GM23338 (cell line): ENCODE measurements around the gene COL25A1. TPM values are rescaled to one million over a fixed set of nuclear protein-coding genes. Genes with fewer than 3 reads are reported as not detected.
A peak's percentile ranks its signal among the peaks of the same experiment; 100 is the strongest.

Experiments used
- ATAC-seq: fragments of 200-7000 bp; cut with Tn5 transposase; 3 replicates; pipeline ENCODE4 v1.9.1; 2020
- DNase-seq: peaks from one replicate; pipeline ENCODE4 v3.0.0-alpha.2; 2015; ENCODE audit warnings: low spot score
- H2AFZ ChIP-seq: fragments of 200-600 bp; sonication (generic); 2 replicates; pipeline ENCODE4 v1.8.0; 2016; ENCODE audit warnings: antibody characterized with exemption, mild to moderate bottlenecking, moderate library complexity
- H3F3A ChIP-seq: fragments of 200-600 bp; sonication (generic); replicated peaks from 2 replicates; pipeline ENCODE4 v1.8.0; 2017; ENCODE audit warnings: antibody characterized with exemption, mixed run types, low read depth
- H3K27ac ChIP-seq: fragments of 200-600 bp; sonication (generic); 2 replicates; pipeline ENCODE4 v1.6.1; 2016; ENCODE audit warnings: low read depth
- H3K27me3 ChIP-seq: fragments of 200-600 bp; sonication (generic); 2 replicates; pipeline ENCODE4 v1.8.0; 2016; ENCODE audit warnings: mild to moderate bottlenecking, mixed run types, moderate library complexity; ENCODE audit not compliant: insufficient read depth
- H3K36me3 ChIP-seq: fragments of 200-600 bp; sonication (generic); 2 replicates; pipeline ENCODE4 v1.8.0; 2016; ENCODE audit warnings: mild to moderate bottlenecking; ENCODE audit not compliant: insufficient read depth
- H3K4me1 ChIP-seq: fragments of 200-600 bp; sonication (generic); 2 replicates; pipeline ENCODE4 v1.8.0; 2016; ENCODE audit warnings: mild to moderate bottlenecking, moderate library complexity; ENCODE audit not compliant: insufficient read depth
- H3K4me2 ChIP-seq: fragments of 200-600 bp; sonication (generic); 2 replicates; pipeline ENCODE4 v1.7.1; 2017; ENCODE audit warnings: mixed run types
- H3K4me3 ChIP-seq: fragments of 200-600 bp; sonication (generic); 2 replicates; pipeline ENCODE4 v1.6.1; 2016; ENCODE audit warnings: mixed run types
- H3K79me2 ChIP-seq: fragments of 200-600 bp; sonication (generic); replicated peaks from 2 replicates; pipeline ENCODE4 v1.8.0; 2017; ENCODE audit warnings: mild to moderate bottlenecking; ENCODE audit not compliant: insufficient read depth
- H3K9me2 ChIP-seq: fragments of 200-600 bp; sonication (generic); 2 replicates; pipeline ENCODE4 v1.8.0; 2017; ENCODE audit not compliant: insufficient read depth
- H4K20me1 ChIP-seq: fragments of 200-600 bp; sonication (generic); replicated peaks from 2 replicates; pipeline ENCODE4 v1.8.0; 2017; ENCODE audit warnings: mild to moderate bottlenecking; ENCODE audit not compliant: insufficient read depth
- H3K27ac Mint-ChIP-seq: 2 replicates; pipeline ENCODE4 v1.8.0; 2020; ENCODE audit warnings: inconsistent platforms, mild to moderate bottlenecking, moderate library complexity, mixed read lengths
- H3K27me3 Mint-ChIP-seq: 3 replicates; pipeline ENCODE4 v1.8.0; 2022; ENCODE audit warnings: low read depth, mild to moderate bottlenecking, moderate library complexity, mixed read lengths, inconsistent platforms; ENCODE audit not compliant: insufficient read depth, poor library complexity
- H3K36me3 Mint-ChIP-seq: 3 replicates; pipeline ENCODE4 v1.8.0; 2021; ENCODE audit warnings: low read depth, mild to moderate bottlenecking, inconsistent platforms, moderate library complexity, mixed read lengths
- H3K4me1 Mint-ChIP-seq: 3 replicates; pipeline ENCODE4 v1.8.0; 2020; ENCODE audit warnings: mild to moderate bottlenecking, inconsistent platforms, mixed read lengths
- H3K4me3 Mint-ChIP-seq: 3 replicates; pipeline ENCODE4 v1.8.0; 2021; ENCODE audit warnings: moderate library complexity, mild to moderate bottlenecking, inconsistent platforms, mixed read lengths
- H3K9me3 Mint-ChIP-seq: 3 replicates; pipeline ENCODE4 v1.8.0; 2020; ENCODE audit warnings: moderate library complexity, mild to moderate bottlenecking, inconsistent platforms, mixed read lengths
- CREB1 ChIP-seq: fragments of 250-450 bp; sonication (Bioruptor Pico); IDR thresholded peaks from 2 replicates; pipeline ENCODE4 v1.5.0; 2020; ENCODE audit warnings: low read depth, mild to moderate bottlenecking, moderate library complexity
- ETS1 ChIP-seq: IDR thresholded peaks from 2 replicates; pipeline ENCODE4 v1.6.1; 2016; ENCODE audit warnings: antibody characterized with exemption
- EZH2phosphoT487 ChIP-seq: fragments of 200-600 bp; sonication (generic); IDR thresholded peaks from one replicate; pipeline ENCODE4 v1.8.1; 2018; ENCODE audit warnings: antibody characterized with exemption; ENCODE audit not compliant: unreplicated experiment
- POLR2AphosphoS5 ChIP-seq: IDR thresholded peaks from 2 replicates; pipeline ENCODE4 v1.6.1; 2016; ENCODE audit warnings: antibody characterized with exemption, low read depth
- STAT1 ChIP-seq: IDR thresholded peaks from one replicate; pipeline ENCODE4 v1.6.1; 2016; ENCODE audit warnings: antibody characterized with exemption; ENCODE audit not compliant: unreplicated experiment
- ZNF114 ChIP-seq: fragments of 250-450 bp; sonication (Bioruptor Pico); IDR thresholded peaks from 2 replicates; pipeline ENCODE4 v1.5.0; 2020; ENCODE audit warnings: mild to moderate bottlenecking, moderate library complexity
- long read RNA-seq: library from polyadenylated mRNA; unstranded; transcript quantifications from one replicate; pipeline ENCODE4 v2.0.0, GENCODE V29; 2020; ENCODE audit not compliant: unreplicated experiment
- polyA plus RNA-seq: library from polyadenylated mRNA; unstranded; fragments of >200 nt; fragmentation: Nextera tagmentation; extraction: Ambion mirVana; gene quantifications from 2 replicates; pipeline ENCODE4 v1.2.1, GENCODE V29; 2016
- total RNA-seq: library from RNA; depleted of rRNA; stranded (reverse); fragments of >200 nt; shearing (Covaris generic); gene quantifications from 2 replicates; pipeline ENCODE4 v1.2.3, GENCODE V29; 2014; rRNA removed
- TF ChIP-seq, protein P1 (sequence below): IDR thresholded peaks from one replicate; pipeline ENCODE4 v1.6.1; 2018; ENCODE audit warnings: antibody characterized with exemption; ENCODE audit not compliant: unreplicated experiment
- TF ChIP-seq, protein P2 (sequence below): fragments of 250-450 bp; sonication (Bioruptor Pico); IDR thresholded peaks from 2 replicates; pipeline ENCODE4 v1.5.0; 2020; ENCODE audit warnings: mild to moderate bottlenecking, moderate library complexity

The COL25A1 gene
- total RNA-seq (3.8 and 5.6 TPM in 2 replicates), polyA plus RNA-seq (2.9 and 3.9 TPM in 2 replicates)
- long read RNA-seq, partial matches to known transcripts: 0 of 1 reads
- long read RNA-seq, other reads (novel, unspliced or antisense): 1 of 1 reads

GRCh38 chr4:109302361-109303139 lies at the start of gene COL25A1:
COL25A1 (minus strand) TSS chr4:109302658.
- Mint-ChIP-seq H3K4me3 (peak within 1 kb of the TSS; percentile 79), H3K9me3 (no peaks in the 10 kb centered on the region; the same call in 2 of the 3 replicates), H3K27me3 (peaks cover 19% of the 10 kb centered on the region), H3K36me3 (no peaks in the 10 kb centered on the region), H3K27ac (peak within 1 kb of the TSS; percentile 79; the same call in 1 of the 2 replicates), H3K4me1 (peaks cover 7% of the 10 kb centered on the region; the same call in 2 of the 3 replicates)
- Histone ChIP-seq H3K27ac (peak within 1 kb of the TSS; percentile 72), H3K4me3 (peak within 1 kb of the TSS; percentile 81), H3K4me2 (peak within 1 kb of the TSS; percentile 90), H3K27me3 (peaks cover 32% of the 10 kb centered on the region), H3F3A (0 out of 2 replicates have a peak, but pooled peaks cover 3% of the 10 kb centered on the region), H3K9me2 (peaks cover 3% of the 10 kb centered on the region; the same call in 1 of the 2 replicates), H4K20me1 (no peaks in the 10 kb centered on the region), H3K79me2 (no peaks in the 10 kb centered on the region), H2AFZ (peak within 1 kb of the TSS; percentile 97), H3K4me1 (peaks cover 4% of the 10 kb centered on the region; the same call in 1 of the 2 replicates), H3K36me3 (no peaks in the 10 kb centered on the region)
- DNase-seq (peak; percentile 96), ATAC-seq (peak; percentile 94)
- TF ChIP-seq CREB1 (CRISPR knock-in tag) (no peak), ETS1 (no peak), POLR2AphosphoS5 (peak; percentile 64), EZH2phosphoT487 (no peak)
- TF ChIP-seq, protein P1, sequence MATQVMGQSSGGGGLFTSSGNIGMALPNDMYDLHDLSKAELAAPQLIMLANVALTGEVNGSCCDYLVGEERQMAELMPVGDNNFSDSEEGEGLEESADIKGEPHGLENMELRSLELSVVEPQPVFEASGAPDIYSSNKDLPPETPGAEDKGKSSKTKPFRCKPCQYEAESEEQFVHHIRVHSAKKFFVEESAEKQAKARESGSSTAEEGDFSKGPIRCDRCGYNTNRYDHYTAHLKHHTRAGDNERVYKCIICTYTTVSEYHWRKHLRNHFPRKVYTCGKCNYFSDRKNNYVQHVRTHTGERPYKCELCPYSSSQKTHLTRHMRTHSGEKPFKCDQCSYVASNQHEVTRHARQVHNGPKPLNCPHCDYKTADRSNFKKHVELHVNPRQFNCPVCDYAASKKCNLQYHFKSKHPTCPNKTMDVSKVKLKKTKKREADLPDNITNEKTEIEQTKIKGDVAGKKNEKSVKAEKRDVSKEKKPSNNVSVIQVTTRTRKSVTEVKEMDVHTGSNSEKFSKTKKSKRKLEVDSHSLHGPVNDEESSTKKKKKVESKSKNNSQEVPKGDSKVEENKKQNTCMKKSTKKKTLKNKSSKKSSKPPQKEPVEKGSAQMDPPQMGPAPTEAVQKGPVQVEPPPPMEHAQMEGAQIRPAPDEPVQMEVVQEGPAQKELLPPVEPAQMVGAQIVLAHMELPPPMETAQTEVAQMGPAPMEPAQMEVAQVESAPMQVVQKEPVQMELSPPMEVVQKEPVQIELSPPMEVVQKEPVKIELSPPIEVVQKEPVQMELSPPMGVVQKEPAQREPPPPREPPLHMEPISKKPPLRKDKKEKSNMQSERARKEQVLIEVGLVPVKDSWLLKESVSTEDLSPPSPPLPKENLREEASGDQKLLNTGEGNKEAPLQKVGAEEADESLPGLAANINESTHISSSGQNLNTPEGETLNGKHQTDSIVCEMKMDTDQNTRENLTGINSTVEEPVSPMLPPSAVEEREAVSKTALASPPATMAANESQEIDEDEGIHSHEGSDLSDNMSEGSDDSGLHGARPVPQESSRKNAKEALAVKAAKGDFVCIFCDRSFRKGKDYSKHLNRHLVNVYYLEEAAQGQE: no peak

DNA sequence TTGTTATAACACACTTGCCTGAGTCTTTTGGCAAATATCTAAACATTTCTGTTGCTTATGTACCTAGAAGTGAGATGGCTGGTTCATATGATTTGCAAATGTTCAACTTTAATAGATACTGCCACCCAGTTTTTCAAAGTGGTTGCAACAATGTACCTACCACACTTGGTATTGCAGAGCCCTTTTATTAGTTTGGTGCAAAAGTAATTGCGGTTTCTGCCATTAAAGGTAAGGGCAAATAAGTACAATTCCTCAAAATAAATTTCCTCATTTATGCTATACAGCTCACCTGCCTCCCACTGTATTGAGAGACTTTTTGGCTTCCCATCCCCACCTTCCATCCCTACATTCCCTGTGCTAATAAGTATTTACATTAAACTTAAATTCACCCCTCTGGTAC lies 47.7 kb upstream of the COL25A1 start:
- Histone ChIP-seq H3K36me3 (no peaks in the 10 kb centered on the region), H2AFZ (no peak overlapping the region), H3K4me2 (no peak overlapping the region), H3K79me2 (no peaks in the 10 kb centered on the region), H3K4me1 (no peaks in the 10 kb centered on the region), H3K4me3 (no peak overlapping the region), H3K27me3 (no peaks in the 10 kb centered on the region), H4K20me1 (no peaks in the 10 kb centered on the region), H3F3A (no peaks in the 10 kb centered on the region), H3K27ac (no peak overlapping the region), H3K9me2 (no peaks in the 10 kb centered on the region)
- peaks cover 11% of the 10 kb centered on the region for H3K9me3 Mint-ChIP-seq
- DNase-seq: no peak
- H3K4me3 Mint-ChIP-seq: no peak overlapping the region
- no peak overlapping the region for H3K27ac Mint-ChIP-seq
- no peaks in the 10 kb centered on the region for H3K4me1 Mint-ChIP-seq
- peaks cover 5% of the 10 kb centered on the region for H3K27me3 Mint-ChIP-seq
- no peak for ATAC-seq
- H3K36me3 Mint-ChIP-seq: peaks cover 3% of the 10 kb centered on the region; the same call in 2 of the 3 replicates
- TF ChIP-seq POLR2AphosphoS5 (no peak), STAT1 (no peak), ZNF114 (CRISPR knock-in tag) (no peak), CREB1 (CRISPR knock-in tag) (no peak)
- TF ChIP-seq, protein P2, sequence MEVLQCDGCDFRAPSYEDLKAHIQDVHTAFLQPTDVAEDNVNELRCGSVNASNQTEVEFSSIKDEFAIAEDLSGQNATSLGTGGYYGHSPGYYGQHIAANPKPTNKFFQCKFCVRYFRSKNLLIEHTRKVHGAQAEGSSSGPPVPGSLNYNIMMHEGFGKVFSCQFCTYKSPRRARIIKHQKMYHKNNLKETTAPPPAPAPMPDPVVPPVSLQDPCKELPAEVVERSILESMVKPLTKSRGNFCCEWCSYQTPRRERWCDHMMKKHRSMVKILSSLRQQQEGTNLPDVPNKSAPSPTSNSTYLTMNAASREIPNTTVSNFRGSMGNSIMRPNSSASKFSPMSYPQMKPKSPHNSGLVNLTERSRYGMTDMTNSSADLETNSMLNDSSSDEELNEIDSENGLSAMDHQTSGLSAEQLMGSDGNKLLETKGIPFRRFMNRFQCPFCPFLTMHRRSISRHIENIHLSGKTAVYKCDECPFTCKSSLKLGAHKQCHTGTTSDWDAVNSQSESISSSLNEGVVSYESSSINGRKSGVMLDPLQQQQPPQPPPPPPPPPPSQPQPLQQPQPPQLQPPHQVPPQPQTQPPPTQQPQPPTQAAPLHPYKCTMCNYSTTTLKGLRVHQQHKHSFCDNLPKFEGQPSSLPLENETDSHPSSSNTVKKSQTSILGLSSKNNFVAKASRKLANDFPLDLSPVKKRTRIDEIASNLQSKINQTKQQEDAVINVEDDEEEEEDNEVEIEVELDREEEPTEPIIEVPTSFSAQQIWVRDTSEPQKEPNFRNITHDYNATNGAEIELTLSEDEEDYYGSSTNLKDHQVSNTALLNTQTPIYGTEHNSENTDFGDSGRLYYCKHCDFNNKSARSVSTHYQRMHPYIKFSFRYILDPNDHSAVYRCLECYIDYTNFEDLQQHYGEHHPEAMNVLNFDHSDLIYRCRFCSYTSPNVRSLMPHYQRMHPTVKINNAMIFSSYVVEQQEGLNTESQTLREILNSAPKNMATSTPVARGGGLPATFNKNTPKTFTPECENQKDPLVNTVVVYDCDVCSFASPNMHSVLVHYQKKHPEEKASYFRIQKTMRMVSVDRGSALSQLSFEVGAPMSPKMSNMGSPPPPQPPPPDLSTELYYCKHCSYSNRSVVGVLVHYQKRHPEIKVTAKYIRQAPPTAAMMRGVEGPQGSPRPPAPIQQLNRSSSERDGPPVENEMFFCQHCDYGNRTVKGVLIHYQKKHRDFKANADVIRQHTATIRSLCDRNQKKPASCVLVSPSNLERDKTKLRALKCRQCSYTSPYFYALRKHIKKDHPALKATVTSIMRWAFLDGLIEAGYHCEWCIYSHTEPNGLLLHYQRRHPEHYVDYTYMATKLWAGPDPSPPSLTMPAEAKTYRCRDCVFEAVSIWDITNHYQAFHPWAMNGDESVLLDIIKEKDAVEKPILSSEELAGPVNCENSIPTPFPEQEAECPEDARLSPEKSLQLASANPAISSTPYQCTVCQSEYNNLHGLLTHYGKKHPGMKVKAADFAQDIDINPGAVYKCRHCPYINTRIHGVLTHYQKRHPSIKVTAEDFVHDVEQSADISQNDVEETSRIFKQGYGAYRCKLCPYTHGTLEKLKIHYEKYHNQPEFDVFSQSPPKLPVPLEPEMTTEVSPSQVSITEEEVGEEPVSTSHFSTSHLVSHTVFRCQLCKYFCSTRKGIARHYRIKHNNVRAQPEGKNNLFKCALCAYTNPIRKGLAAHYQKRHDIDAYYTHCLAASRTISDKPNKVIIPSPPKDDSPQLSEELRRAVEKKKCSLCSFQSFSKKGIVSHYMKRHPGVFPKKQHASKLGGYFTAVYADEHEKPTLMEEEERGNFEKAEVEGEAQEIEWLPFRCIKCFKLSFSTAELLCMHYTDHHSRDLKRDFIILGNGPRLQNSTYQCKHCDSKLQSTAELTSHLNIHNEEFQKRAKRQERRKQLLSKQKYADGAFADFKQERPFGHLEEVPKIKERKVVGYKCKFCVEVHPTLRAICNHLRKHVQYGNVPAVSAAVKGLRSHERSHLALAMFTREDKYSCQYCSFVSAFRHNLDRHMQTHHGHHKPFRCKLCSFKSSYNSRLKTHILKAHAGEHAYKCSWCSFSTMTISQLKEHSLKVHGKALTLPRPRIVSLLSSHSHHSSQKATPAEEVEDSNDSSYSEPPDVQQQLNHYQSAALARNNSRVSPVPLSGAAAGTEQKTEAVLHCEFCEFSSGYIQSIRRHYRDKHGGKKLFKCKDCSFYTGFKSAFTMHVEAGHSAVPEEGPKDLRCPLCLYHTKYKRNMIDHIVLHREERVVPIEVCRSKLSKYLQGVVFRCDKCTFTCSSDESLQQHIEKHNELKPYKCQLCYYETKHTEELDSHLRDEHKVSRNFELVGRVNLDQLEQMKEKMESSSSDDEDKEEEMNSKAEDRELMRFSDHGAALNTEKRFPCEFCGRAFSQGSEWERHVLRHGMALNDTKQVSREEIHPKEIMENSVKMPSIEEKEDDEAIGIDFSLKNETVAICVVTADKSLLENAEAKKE (CRISPR knock-in tag): no peak
